Osteocyte (in vitro differentiated cells): ENCODE data around the gene PRKCD. TPM values are rescaled to one million over a fixed set of nuclear protein-coding genes. Genes with fewer than 3 reads are reported as not detected.

Experiments used
- DNase-seq: peaks from one replicate; pipeline ENCODE4 v3.0.0; 2021; ENCODE audit warnings: mixed read lengths; ENCODE audit not compliant: unreplicated experiment; ENCODE audit errors: extremely low spot score
- H3K27ac Mint-ChIP-seq: one replicate; pipeline ENCODE4 v1.8.0; 2021; ENCODE audit warnings: mild to moderate bottlenecking, mixed read lengths; ENCODE audit not compliant: unreplicated experiment
- H3K27me3 Mint-ChIP-seq: one replicate; pipeline ENCODE4 v1.8.0; 2021; ENCODE audit warnings: mixed read lengths; ENCODE audit not compliant: unreplicated experiment
- H3K36me3 Mint-ChIP-seq: one replicate; pipeline ENCODE4 v1.8.0; 2021; ENCODE audit warnings: mixed read lengths; ENCODE audit not compliant: unreplicated experiment
- H3K4me1 Mint-ChIP-seq: one replicate; pipeline ENCODE4 v1.8.0; 2021; ENCODE audit warnings: mixed read lengths; ENCODE audit not compliant: unreplicated experiment
- H3K4me3 Mint-ChIP-seq: one replicate; pipeline ENCODE4 v1.8.0; 2021; ENCODE audit warnings: mild to moderate bottlenecking, moderate library complexity, mixed read lengths; ENCODE audit not compliant: unreplicated experiment
- H3K9me3 Mint-ChIP-seq: one replicate; pipeline ENCODE4 v1.8.0; 2021; ENCODE audit warnings: mixed read lengths; ENCODE audit not compliant: unreplicated experiment
- CTCF ChIP-seq: fragments of 200-600 bp; sonication (generic); IDR thresholded peaks from 2 replicates; pipeline ENCODE4 v1.5.0; 2021; ENCODE audit warnings: antibody characterized with exemption, mild to moderate bottlenecking, moderate library complexity
- total RNA-seq: library from RNA; stranded (reverse); gene quantifications from 2 replicates; pipeline ENCODE4 v1.2.1, GENCODE V29; 2021

The PRKCD gene
- total RNA-seq, 1 donor from 2014 or later = 17.1 TPM

DNA sequence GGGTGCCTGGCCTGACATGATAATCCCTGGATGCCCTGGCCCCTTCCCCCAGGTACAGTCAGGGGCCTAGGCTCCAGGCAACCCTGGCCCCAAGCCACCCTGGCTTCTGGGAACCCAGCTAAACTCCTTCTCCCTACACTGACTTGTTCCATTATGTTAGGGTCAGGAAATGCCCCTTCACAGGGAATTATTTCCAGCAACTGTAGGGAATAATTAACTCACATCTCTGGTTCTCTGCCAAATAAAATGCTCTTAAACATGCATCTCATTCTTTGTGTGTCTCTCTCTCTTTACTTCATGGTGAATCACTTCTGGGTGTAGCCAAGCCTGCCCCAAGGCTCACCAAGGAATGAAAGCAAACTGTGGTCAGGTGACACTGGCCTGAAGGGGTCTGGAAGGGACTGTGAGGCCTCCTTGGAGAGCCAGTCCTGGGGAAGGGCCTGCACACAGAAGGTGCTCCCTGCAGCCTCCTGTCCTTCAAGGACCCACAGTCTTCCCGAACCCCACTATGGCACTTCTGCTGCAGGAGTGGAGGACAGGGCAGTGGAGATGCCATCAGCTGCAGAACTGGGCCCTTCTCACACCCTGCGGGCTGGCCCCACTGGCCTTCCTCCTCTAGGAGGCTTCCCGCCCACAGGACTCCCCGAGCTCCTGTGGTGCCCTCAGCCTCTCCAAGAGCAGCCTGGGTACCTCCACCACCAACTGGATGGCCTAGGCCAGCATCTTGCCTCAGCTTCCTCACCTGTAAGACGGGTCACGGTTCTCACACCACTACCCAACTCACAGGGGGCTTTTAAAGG lies 77.2 kb downstream of the PRKCD start:
- peaks cover 48% of the 10 kb centered on the region for H3K36me3 Mint-ChIP-seq
- H3K9me3 Mint-ChIP-seq = no peaks in the 10 kb centered on the region
- H3K27ac Mint-ChIP-seq = peak overlapping the region; percentile 95
- DNase-seq = no peak
- peaks cover 82% of the 10 kb centered on the region for H3K4me1 Mint-ChIP-seq
- no peaks in the 10 kb centered on the region for H3K27me3 Mint-ChIP-seq
- peak overlapping the region; percentile 22 for H3K4me3 Mint-ChIP-seq
- no peak for TF ChIP-seq CTCF

DNA sequence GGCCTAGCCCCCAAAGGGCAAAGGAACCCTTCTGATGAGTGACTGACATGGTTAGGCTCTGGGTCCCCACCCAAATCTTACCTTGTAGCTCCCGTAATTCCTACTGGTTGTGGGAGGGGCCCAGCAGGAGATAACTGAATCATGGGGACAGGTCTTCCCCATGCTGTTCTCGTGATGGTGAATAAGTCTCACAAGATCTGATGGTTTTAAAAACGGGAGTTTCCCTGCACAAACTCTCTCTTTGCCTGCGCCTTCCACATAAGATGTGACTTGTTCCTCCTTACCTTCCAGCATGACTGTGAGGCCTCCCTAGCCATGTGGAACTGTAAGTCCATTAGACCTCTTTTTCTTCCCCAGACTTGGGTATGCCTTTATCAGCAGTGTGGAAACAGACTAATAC lies 77.9 kb downstream of the PRKCD start:
- no peak for DNase-seq
- no peaks in the 10 kb centered on the region for H3K27me3 Mint-ChIP-seq
- H3K27ac Mint-ChIP-seq = peak overlapping the region; percentile 95
- TF ChIP-seq CTCF = no peak
- peaks cover 83% of the 10 kb centered on the region for H3K4me1 Mint-ChIP-seq
- no peaks in the 10 kb centered on the region for H3K9me3 Mint-ChIP-seq
- H3K36me3 Mint-ChIP-seq = peaks cover 43% of the 10 kb centered on the region
- no peak overlapping the region for H3K4me3 Mint-ChIP-seq

DNA sequence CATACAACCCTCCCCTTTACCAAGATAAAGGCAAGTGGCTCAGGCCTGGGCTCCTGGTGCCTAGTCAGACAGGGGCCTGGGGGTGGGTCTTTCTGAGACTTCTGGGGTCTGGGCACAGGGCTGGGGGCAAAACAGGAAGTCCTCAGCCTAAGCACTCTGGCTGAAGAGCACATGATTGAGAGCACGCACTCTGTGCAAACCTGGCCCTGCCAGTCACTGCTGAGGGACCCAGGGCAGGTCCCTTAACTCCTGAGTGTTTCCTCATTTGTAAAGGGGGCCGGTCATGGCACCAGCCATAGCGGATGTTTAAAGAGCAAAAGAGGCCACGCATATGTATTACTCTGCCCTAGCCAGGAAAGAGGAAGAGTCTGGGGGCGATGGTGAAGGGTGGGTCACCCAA lies 78.8 kb downstream of the PRKCD start:
- H3K27me3 Mint-ChIP-seq = no peaks in the 10 kb centered on the region
- DNase-seq = no peak
- H3K4me3 Mint-ChIP-seq = no peak overlapping the region
- H3K9me3 Mint-ChIP-seq = no peaks in the 10 kb centered on the region
- no peak for TF ChIP-seq CTCF
- peak overlapping the region; percentile 95 for H3K27ac Mint-ChIP-seq
- H3K4me1 Mint-ChIP-seq = peaks cover 89% of the 10 kb centered on the region
- peaks cover 39% of the 10 kb centered on the region for H3K36me3 Mint-ChIP-seq

DNA sequence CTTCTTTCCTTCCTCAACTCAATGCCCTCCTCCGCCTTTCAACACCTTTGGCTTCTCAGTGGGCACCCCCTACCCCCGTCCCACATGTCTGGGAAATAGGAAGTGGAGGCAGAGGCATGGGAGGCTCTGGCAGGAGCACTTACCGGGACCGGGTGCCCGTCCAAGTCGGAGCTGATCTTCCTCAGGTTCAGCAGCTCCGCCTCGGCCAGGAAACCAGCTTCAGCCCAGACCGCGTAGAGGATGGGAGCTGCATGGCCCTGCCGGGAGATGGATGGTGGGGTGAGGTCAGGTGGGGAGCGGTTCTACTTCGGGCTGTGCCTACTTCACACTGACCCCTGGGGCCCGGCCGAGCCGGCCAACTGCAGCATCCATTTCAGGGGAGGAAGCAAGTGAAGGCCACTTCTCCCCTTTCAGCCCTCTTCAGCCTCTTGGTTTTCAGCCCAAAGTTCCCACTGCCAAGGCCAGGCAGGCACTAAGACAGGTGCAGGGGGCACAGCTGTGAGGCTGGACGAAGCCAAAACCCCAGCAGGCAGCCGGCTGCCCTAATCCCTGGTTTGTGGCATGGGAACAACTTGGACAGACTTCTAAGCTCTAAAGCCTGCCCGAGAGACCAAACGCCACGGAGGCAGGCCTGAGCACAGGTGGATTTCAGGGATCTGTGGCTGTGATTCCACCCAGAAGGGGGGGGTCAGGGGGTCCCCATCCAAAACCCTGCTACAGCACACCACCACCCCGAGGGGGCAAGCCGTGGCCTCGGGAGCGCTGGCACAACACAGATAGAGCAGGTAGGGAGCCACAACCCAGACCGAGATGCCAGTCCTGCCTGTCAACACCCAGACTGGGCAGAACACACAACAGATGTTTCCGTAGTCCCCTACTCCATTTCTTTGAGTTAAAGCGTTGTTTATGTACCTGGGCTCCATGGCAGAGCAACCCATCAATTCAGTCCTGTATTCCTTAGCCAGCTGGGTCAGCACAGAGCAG lies 80.3 kb downstream of the PRKCD start:
- Mint-ChIP-seq H3K9me3 (no peaks in the 10 kb centered on the region), H3K27ac (peak overlapping the region; percentile 95), H3K27me3 (no peaks in the 10 kb centered on the region), H3K4me1 (peaks cover 81% of the 10 kb centered on the region), H3K36me3 (peaks cover 35% of the 10 kb centered on the region), H3K4me3 (no peak overlapping the region)
- DNase-seq = no peak
- TF ChIP-seq CTCF = no peak

- DNase-seq = no peak
- Mint-ChIP-seq H3K4me3 (no peak overlapping the region), H3K27ac (peak overlapping the region; percentile 84), H3K27me3 (no peaks in the 10 kb centered on the region), H3K36me3 (peaks cover 33% of the 10 kb centered on the region), H3K9me3 (no peaks in the 10 kb centered on the region), H3K4me1 (peaks cover 77% of the 10 kb centered on the region)
- TF ChIP-seq CTCF = no peak
These were observed 81.1 kb downstream of the PRKCD start for GRCh38 chr3:53242155-53242554.
